Left forelimb (tissue), 1 donor: Measurements from ENCODE around the gene TNFRSF14.
"Not testable (repeated sequence)": the region's sequence is repeated elsewhere in the genome, so short reads cannot be mapped to it uniquely, and the experiment has no call there.

Experiments used
- DNase-seq: peaks from one replicate; pipeline ENCODE4 v3.0.0-alpha.2; 2018; ENCODE audit warnings: low spot score

Gene TNFRSF14

GRCh38 chr1:2538872-2539271, 17.3 kb upstream of the TNFRSF14 start:
- DNase-seq, result no peak

GRCh38 chr1:2539312-2539907, 16.8 kb upstream of the TNFRSF14 start:
- no peak for DNase-seq

- DNase-seq, result no peak
These were observed 15.2 kb upstream of the TNFRSF14 start for GRCh38 chr1:2540816-2541492.

GRCh38 chr1:2541619-2542245, 14.4 kb upstream of the TNFRSF14 start:
- no peak for DNase-seq

DNA sequence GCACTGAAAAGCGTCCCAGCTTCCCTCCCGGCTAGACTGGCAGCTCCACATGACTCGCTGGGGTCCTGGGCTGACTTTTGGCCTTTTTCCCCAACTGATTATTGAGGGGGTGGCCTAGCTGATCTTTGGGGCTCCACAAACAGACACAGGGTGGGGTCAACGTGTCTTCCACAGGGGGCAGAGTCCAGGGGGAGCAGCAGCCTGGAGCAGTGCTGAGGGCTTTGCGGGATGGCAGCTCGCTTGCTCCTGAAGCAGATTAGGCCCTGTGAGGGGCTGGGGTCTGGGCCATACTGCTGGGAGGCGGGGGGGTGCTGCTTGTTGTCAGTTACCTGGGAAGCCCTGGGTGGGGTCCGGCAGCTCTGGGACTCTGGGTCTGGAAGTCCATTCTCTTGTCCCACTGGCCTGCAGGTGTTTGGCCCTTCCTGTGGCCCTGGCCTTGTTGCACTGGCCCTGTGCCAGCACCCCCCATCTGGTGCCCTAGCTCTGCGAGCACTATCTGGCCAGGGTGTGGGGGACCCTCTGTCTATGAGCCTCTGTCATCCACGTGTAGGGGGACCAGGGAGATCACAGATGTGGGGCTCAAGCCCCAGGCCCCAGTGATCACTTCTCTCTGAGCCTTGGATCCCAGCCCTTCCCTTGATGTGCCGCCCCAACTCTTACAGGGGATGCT, 13.8 kb upstream of the TNFRSF14 start:
- DNase-seq, result no peak

- no peak for DNase-seq
These were observed 12.6 kb upstream of the TNFRSF14 start for GRCh38 chr1:2543543-2544092.

- DNase-seq, result no peak
These were observed 11.9 kb upstream of the TNFRSF14 start for GRCh38 chr1:2544093-2544874.

DNA sequence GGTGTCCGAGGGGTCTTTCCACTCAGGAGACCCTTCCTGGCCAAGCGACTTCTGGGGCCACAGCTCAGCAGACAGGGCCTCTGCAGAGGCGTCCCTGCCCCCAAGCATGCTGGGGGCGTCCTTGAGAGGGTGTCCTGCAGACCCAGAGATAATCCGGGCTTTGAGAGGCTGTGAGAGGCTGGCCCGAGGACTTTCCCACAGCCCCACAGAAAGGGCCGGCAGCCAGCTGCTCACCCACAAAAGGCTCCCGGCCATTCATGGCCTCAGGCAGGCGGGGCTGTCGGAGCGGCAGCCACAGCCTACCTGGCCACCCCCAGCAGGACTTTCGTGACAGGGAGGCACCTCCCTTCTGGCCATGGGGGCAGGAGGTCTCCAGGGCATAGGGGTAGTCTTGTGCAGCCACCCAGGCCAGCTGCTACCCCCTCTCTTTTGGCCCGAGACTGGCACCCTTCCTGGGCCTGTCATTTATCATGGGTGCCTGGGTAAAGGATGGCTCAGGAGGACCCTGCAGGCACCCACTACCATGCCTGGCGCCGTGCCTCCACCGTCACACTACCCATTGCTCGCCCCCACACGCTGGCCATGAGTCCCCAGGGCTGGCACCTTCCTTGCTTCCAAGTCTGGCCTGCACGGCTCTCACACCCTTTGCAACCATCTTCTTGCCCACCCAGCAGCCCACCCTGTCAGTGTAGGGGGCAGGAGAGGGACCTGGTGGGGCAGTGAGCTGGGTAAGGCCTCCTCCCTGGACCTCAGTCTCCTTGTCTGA, 11.1 kb upstream of the TNFRSF14 start:
- DNase-seq, result no peak

- DNase-seq, result peak; percentile 83
These were observed 10.2 kb upstream of the TNFRSF14 start for GRCh38 chr1:2545754-2546514.

DNA sequence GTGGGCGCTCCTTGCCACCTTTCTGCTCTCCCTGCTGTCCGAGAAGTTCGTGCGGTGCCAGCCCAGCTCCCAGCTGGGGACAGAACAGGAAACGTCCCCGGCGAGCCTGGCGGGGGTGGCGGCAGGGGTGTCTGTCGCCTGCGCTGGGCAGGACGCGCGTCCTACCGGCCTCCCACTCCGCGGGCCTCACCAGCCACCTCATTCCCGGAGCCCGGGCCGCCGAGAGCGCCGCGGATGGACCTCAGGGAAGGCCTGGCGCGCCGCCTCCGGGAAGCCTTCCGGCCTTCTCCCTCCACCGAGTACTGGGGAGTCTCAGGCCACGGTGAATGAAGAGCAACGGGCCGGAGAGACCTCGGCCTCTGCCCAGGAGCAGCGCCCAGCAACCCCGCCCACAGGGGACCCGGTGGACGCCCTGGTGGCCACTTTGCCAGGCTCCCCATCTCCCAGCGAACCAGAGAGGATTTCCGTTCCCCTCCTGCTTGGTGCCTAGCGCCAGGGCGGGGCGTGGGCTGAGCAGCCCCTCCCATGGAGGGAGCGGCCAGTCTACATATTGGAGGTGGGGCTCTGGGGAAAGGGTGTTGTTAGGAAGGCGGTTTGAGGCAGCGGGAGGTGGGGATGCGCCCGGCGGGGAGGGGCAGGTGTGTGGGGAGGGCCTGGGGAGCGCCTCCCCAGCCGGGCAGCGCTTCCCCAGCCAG, 9.5 kb upstream of the TNFRSF14 start:
- DNase-seq, result no peak

- DNase-seq, result no peak
These were observed 8.7 kb upstream of the TNFRSF14 start for GRCh38 chr1:2547210-2548067.

DNA sequence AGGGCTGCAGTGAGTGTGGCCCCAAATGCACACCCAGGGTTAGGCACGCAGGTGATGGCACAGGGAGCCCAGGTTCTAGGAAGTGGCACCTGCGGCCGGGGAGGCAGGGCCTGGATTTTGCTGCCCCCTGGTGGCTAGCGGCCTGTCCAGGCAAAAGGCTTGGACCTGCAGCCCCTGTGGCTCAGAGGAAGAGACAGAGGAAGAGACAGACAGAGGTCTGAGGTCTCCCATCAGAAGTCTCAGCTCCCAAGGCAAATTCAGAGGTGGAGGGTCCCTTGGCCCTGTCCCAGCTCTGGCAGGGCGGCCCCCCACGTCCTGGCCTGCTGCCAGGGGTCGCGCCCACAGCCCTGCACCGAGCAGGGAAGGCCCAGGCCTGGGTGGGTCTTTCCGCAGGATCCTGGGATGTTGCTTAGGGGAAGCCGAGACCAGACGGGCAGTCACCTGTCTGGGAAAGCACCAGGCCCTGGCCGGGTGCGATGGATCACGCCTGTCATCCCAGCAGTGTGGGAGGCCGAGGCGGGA, 8.0 kb upstream of the TNFRSF14 start:
- DNase-seq, result no peak

DNA sequence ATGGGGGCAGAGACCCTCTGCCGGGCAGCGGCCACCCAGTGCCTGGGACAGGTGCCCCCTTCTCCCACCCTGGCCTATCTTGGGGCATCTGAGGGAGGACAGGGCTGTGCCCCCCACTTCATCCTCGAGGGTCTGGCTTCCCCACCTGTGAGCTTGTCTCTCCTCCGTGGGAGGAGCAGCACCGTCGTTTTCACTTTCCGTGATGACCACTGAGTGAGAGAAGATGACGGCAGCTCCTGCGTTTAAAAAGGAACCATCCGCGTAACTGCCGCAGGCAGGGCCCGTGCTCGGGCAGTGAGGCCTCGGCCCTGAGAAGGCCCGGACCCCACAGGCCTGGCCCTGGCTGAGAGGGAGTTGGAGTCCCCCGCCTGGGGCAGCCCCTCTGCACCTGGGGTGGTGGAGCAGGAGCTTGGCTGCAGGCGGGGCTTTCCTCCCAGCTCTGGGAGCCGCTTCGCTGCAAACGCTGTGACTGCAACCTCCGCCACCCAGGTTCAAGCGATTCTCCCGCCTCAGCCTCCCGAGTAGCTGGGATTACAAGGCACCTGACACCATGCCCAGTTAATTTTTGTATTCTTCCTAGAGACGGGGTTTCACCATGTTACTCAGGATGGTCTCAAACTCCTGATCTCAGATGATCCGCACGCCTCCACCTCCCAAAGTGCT, 6.7 kb upstream of the TNFRSF14 start:
- not testable (repeated sequence) for DNase-seq

DNA sequence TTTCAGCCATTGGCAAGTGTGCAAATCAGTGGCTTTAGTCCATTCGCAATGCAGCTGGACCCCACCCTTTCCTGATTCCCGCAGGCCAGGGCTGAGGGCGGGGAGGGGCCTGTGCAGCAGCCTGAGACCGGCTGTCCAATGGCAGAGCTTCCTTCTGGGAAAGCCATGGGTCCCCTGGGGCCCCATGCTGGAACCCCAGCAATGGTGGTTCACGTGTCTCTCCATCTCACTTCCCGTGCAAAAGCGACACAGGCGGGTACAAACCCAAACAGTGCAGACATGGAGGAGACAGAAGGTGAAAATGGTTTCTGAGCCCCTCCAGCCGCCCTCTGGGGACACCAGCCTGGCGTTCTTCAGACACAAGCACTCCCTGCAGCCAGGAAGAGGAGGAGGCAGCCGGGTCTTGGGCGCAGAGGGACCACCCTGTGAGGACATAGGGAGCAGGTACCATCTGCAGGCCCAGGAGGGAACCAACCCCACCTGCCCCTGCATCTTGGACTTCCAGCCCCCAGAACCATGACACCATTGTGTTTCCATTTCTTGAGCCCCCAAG, 5.8 kb upstream of the TNFRSF14 start:
- DNase-seq, result not testable (repeated sequence)

DNA sequence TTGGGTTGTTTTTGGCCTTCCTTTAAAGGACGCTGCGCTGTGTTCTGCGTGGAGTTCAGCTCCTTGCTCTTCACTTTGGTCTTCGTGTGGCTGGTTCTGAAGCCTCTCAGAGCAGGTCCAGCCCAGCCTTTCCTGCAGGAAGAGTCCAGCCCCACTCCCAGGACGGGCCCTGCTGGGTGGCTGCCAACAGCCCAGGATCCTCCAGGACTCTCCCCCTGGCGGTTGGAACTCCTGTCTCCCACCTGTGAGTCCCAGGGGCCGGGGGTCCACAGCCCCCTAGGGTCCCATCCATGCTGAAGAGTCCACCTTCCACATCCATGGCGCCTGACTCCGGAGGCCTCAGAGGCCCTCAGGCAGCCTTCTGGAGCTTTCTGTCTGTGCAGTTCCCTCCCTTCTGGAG, 4.6 kb upstream of the TNFRSF14 start:
- DNase-seq, result not testable (repeated sequence)

DNA sequence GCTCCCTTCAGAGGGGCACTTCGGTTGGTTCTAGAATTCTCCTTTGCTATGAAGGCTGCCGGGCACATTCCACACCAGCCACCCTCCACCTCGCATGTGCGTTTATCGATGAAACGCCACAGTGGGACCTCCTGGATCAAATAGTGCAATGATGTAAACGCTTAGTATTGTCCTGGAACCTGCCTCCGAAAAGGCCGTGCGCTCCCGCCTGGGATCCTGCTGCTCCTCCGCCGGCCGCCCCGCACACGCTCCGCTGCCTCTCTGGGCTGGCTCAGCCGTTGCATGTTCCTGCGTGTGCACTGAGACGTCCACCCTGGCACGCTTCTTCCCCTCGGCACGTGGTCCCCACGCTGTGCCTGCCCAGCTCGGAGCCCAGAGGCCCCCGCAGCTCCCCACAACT, 4.0 kb upstream of the TNFRSF14 start:
- DNase-seq, result no peak

DNA sequence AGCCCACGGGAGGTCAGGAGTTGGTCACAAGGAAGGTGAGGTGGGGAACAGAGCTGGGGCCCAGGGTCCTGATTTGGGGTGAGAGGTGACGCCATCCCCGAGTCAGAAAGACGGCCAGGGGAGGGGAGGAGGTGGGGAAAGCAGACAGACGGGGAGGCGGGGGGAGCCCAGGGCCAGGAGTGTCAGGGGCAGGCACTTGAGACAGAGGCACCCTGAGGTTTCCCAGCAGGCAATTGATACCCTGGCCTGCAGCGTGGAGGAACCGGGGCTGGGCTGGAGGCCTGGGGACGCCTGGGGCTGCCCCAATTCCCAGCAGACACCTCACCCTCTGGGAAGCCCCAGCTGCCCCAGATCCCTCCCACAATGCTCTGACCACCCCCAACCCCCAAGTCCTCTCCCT, 3.1 kb upstream of the TNFRSF14 start:
- not testable (repeated sequence) for DNase-seq
